ENCODE results near the gene ACACA.
"Not testable (repeated sequence)": the region's sequence is repeated elsewhere in the genome, so short reads cannot be mapped to it uniquely, and the experiment has no call there.

ACACA gene

GRCh38 chr17:37446027-37446426 lies 39.4 kb upstream of the ACACA start (continued):
- TF ChIP-seq, protein P1, sequence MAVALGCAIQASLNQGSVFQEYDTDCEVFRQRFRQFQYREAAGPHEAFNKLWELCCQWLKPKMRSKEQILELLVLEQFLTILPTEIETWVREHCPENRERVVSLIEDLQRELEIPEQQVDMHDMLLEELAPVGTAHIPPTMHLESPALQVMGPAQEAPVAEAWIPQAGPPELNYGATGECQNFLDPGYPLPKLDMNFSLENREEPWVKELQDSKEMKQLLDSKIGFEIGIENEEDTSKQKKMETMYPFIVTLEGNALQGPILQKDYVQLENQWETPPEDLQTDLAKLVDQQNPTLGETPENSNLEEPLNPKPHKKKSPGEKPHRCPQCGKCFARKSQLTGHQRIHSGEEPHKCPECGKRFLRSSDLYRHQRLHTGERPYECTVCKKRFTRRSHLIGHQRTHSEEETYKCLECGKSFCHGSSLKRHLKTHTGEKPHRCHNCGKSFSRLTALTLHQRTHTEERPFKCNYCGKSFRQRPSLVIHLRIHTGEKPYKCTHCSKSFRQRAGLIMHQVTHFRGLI (tag by site-specific recombination; IDR thresholded peaks at IDR 0.05) = no peak
- TF ChIP-seq PRDM1 (tag by site-specific recombination; IDR thresholded peaks at IDR 0.05) (peak; percentile 89), KLF10 (tag by site-specific recombination; IDR thresholded peaks at IDR 0.05) (no peak), SCRT1 (tag by site-specific recombination; IDR thresholded peaks at IDR 0.05; ENCODE audit: borderline replicate concordance) (no peak), GLIS1 (tag by site-specific recombination; IDR thresholded peaks at IDR 0.05) (peak; percentile 33; the same call in 1 of the 2 replicates), HIC1 (tag by site-specific recombination; IDR thresholded peaks at IDR 0.05) (no peak), OSR2 (tag by site-specific recombination; IDR thresholded peaks at IDR 0.05) (0 out of 2 replicates have a peak, but pooled peaks have one; percentile 30), SP7 (tag by site-specific recombination; IDR thresholded peaks at IDR 0.05) (peak; percentile 56; the same call in 1 of the 2 replicates), GFI1B (tag by site-specific recombination; IDR thresholded peaks at IDR 0.05) (0 out of 2 replicates have a peak, but pooled peaks have one; percentile 12), ZNF202 (tag by site-specific recombination; IDR thresholded peaks at IDR 0.05; ENCODE audit: borderline replicate concordance) (no peak)

DNA sequence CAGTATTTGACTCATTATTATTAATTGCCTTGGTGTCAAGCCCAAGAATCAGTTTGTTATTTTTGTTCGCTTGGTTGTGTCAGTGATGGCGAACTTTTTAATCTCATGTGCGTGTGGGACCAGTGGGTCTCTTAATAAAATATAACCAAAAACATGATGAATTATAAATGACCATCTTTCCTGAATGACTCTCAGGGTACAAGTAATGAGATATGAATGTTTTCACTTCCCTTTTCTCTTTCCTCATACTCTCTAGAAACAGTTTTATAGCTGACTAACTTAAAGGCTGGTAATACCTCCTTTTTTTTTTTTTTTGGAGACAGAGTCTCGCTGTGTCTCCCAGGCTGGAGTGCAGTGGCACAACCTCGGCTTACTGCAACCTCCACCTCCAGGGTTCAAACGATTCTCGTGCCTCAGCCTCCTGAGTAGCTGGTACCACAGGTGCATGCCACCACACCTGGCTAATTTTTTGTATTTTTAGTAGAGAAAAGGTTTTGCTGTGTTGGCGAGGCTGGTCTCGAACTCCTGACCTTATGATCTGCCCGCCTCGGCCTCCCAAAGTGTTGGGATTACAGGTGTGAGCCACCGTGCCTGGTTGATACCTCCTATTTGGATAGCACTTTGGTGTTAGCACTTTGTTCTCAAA lies 34.9 kb upstream of the ACACA start:
- H3K4me1 ChIP-seq (ENCODE audit: control insufficient read depth, insufficient read depth, low read length); H3K9me3 ChIP-seq (ENCODE audit: control insufficient read depth, insufficient read depth, low read depth, low read length); POLR2A ChIA-PET; H3K4me3 ChIP-seq (ENCODE audit: low read depth, low read length); H3K27ac ChIP-seq (ENCODE audit: extremely low read depth, low read depth, low read length): not testable (repeated sequence)
- CTCF ChIA-PET = interaction anchor here (0.6 kb wide), 1 partner anchor 171 kb away, joined by 6 read pairs; no protein-coding TSS in a partner anchor
- H3K36me3 ChIP-seq (ENCODE audit: control insufficient read depth in 2 of 2, insufficient read depth in 1 of 2, low read length in 2 of 2) = peaks cover 75 to 80% of the 10 kb centered on the region in 2 experiments

GRCh38 chr17:37440424-37440823 lies 33.8 kb upstream of the ACACA start:
- no peaks in the 10 kb centered on the region for H3K9me3 ChIP-seq (ENCODE audit: control insufficient read depth, insufficient read depth, low read depth, low read length)
- peaks cover 79 to 83% of the 10 kb centered on the region in 2 experiments for H3K36me3 ChIP-seq (ENCODE audit: control insufficient read depth in 2 of 2, insufficient read depth in 1 of 2, low read length in 2 of 2)
- no peak overlapping the region for H3K27ac ChIP-seq (ENCODE audit: extremely low read depth, low read depth, low read length)
- no peak overlapping the region for H3K4me3 ChIP-seq (ENCODE audit: low read depth, low read length)
- POLR2A ChIA-PET = no interaction called here
- no peaks in the 10 kb centered on the region for H3K4me1 ChIP-seq (ENCODE audit: control insufficient read depth, insufficient read depth, low read length)
- CTCF ChIA-PET = no interaction called here
- TF ChIP-seq, protein P2, sequence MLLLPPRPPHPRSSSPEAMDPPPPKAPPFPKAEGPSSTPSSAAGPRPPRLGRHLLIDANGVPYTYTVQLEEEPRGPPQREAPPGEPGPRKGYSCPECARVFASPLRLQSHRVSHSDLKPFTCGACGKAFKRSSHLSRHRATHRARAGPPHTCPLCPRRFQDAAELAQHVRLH (tag by site-specific recombination; IDR thresholded peaks at IDR 0.05) = no peak
- TF ChIP-seq SP7 (tag by site-specific recombination; IDR thresholded peaks at IDR 0.05) (no peak), ZNF140 (tag by site-specific recombination; IDR thresholded peaks at IDR 0.05) (no peak), ZNF645 (tag by site-specific recombination; IDR thresholded peaks at IDR 0.05) (no peak), GLI4 (tag by site-specific recombination; IDR thresholded peaks at IDR 0.05) (no peak), ZEB2 (tag by site-specific recombination; IDR thresholded peaks at IDR 0.05) (no peak), ZNF677 (tag by site-specific recombination; IDR thresholded peaks at IDR 0.05) (no peak), ZNF501 (tag by site-specific recombination; IDR thresholded peaks at IDR 0.05) (no peak), ZNF571 (tag by site-specific recombination; IDR thresholded peaks at IDR 0.05) (no peak), KLF7 (tag by site-specific recombination; IDR thresholded peaks at IDR 0.05; ENCODE audit: borderline replicate concordance) (no peak), ZNF785 (tag by site-specific recombination; IDR thresholded peaks at IDR 0.05) (no peak), ZBTB48 (tag by site-specific recombination; IDR thresholded peaks at IDR 0.05) (no peak)
- TF ChIP-seq, protein P3, sequence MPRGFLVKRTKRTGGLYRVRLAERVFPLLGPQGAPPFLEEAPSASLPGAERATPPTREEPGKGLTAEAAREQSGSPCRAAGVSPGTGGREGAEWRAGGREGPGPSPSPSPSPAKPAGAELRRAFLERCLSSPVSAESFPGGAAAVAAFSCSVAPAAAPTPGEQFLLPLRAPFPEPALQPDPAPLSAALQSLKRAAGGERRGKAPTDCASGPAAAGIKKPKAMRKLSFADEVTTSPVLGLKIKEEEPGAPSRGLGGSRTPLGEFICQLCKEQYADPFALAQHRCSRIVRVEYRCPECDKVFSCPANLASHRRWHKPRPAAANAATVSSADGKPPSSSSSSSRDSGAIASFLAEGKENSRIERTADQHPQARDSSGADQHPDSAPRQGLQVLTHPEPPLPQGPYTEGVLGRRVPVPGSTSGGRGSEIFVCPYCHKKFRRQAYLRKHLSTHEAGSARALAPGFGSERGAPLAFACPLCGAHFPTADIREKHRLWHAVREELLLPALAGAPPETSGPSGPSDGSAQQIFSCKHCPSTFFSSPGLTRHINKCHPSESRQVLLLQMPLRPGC (tag by site-specific recombination; IDR thresholded peaks at IDR 0.05) = no peak

Measured in HEK293 (cell line).